ENCODE measurements around the gene IL11.

Gene IL11

GRCh38 chr19:55321466-55322137, 48.7 kb downstream of the IL11 start:
- no peak for DNase-seq

- DNase-seq: no peak
Measured at GRCh38 chr19:55320844-55321419, 49.3 kb downstream of the IL11 start.

DNA sequence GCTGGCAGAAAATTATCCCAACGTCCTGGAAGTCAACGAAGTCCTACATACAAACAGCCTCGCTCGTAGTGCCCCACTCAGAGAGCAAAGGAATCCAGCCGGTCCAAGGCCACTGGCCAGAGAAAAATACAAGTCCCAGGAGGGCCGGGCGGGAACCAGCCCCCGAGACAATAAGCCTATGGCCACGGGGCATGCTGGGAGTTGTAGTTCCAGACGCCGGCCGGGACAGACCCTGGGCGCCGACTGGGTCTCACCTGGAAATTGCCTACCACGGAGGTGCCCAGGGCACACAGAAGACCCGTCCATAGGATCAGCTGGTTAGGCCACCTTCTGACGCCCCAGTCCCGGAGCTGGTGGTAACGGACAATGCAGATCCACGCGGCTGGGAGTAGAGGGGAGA, 50.5 kb downstream of the IL11 start:
- peak; percentile 7 for DNase-seq

- DNase-seq: no peak
Measured at GRCh38 chr19:55316646-55317045, 53.6 kb downstream of the IL11 start.

- DNase-seq: no peak
Measured at GRCh38 chr19:55315956-55316525, 54.2 kb downstream of the IL11 start.

DNA sequence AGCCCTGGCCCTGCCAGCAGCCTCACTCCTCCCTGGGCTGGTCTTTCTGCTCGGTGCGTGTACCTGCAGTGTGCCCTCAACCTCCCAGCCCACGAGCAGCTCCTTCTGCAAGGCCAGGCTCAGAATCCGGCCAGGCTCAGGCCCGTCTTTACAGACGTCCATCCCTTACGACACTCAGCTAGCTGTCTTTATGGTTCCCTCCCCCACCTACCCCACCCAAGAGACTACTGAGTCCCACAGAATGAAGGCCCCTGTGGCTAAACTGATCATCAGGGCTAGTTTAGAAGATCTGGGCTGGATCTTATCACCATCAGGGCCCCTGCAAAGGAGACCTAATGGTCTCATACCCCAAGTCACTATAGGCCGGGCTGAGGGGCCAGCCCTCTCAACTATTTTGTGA, 55.9 kb downstream of the IL11 start:
- DNase-seq: no peak
